Hepatocyte (in vitro differentiated cells): ENCODE results near the gene RABGAP1.

ENCODE experiments used
- CTCF ChIP-seq: fragments of 200-600 bp; sonication (generic); IDR thresholded peaks from 2 replicates; pipeline ENCODE4 v1.5.1; 2016; ENCODE audit warnings: antibody characterized with exemption, mild to moderate bottlenecking; ENCODE audit not compliant: poor library complexity
- EZH2phosphoT487 ChIP-seq: fragments of 200-600 bp; sonication (generic); IDR thresholded peaks from one replicate; pipeline ENCODE4 v1.6.1; 2018; ENCODE audit warnings: antibody characterized with exemption, mild to moderate bottlenecking, low read depth, moderate library complexity; ENCODE audit not compliant: unreplicated experiment, severe bottlenecking

DNA sequence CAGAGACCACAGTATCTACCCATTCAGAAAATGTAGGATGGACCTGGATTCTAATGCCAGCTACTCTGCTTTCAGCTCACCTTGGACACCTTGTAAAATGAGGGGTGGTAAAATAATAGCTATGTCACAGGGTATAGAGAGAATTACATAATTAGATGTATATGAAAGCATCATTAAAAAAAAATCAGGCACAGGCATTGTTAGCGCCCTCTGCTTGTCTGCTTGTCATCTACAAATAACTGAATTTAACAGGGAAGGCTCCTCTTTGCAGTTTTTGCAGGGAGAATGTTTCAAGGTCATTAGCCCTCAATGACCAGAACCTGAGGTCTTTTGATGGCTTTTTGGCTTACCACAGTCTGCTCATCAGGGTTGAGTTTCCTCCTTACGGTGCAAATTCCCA is 150.6 kb downstream of the RABGAP1 start:
- TF ChIP-seq CTCF (no peak), EZH2phosphoT487 (no peak)
